ENCODE measurements around the gene COQ8B. TPM values are rescaled to one million over a fixed set of nuclear protein-coding genes. Genes with fewer than 3 reads are reported as not detected.

Gene COQ8B
- total and polyA plus RNA-seq, 2 of the 4 experiments (the other 2 are of a cell fraction): 14.9 to 23.2 TPM

DNA sequence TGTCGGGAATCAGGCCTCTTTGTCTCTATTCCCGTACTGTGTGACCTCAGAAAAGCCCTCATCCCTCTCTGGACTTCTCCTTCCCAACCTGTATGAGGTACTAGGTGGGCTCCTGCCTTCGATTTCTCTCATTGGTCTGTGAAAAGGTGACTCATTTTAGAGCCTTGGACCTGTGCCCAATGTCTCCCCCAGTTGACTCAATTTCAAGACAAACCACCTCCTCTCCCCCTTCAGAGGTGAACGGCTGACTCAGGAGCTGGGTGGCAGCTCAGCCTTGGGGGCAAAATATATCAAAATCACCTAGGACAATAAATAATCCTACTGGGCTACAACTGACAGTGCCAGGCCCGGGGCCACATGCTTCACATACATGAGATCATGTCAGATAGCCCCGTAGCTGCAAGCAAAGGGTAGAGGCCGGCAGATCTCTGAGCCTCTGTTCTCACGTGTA lies 630 bp downstream of the COQ8B start:
- peak overlapping the region; percentile 95 for H2BK120ac ChIP-seq (ENCODE audit: low read depth, low read length)
- intact Hi-C loops (cut with micrococcal nuclease) (loop anchor here (2.0 to 5.0 kb wide), 2 partner anchors 35 to 81 kb away; partner anchors contain the start of genes ACTMAP, EGLN2 and SNRPA), in situ Hi-C loops (cut with MboI; ENCODE audit: low sequenced_read_pairs) (no loop called here), dilution Hi-C loops (cut with HindIII; ENCODE audit: low sequenced_read_pairs, unreplicated experiment) (no loop called here)
- DNase-seq (peak; percentile 95), ATAC-seq (ENCODE audit: low read depth) (no peak)
- peak overlapping the region; percentile 86 for H3K4me3 ChIP-seq (ENCODE audit: insufficient read depth, low read depth, low read length)
- H2BK5ac ChIP-seq (ENCODE audit: low read depth, low read length, poor library complexity, severe bottlenecking): peak overlapping the region; percentile 79
- peak overlapping the region; percentile 90 for H2AFZ ChIP-seq (replicated peaks; ENCODE audit: low read length, poor library complexity)
- peak overlapping the region; percentile 86 for H3K4me2 ChIP-seq (ENCODE audit: low read depth, low read length)
- peaks cover 16% of the 10 kb centered on the region; the same call in 1 of the 2 replicates for H4K20me1 ChIP-seq (ENCODE audit: insufficient read depth, low read length)
- peak overlapping the region; percentile 60 for H3K18ac ChIP-seq (ENCODE audit: low read depth, low read length)
- peak overlapping the region; percentile 86 for H3K56ac ChIP-seq (ENCODE audit: extremely low read depth, insufficient read depth, low read length)
- H3K4ac ChIP-seq (ENCODE audit: low read depth, low read length): peak overlapping the region; percentile 94
- no peaks in the 10 kb centered on the region for H3K27me3 ChIP-seq (ENCODE audit: control insufficient read depth, insufficient read depth, low read length)
- H2BK15ac ChIP-seq (ENCODE audit: low read depth, low read length): peak overlapping the region; percentile 52
- H3K9me3 ChIP-seq (ENCODE audit: control insufficient read depth, insufficient read depth, low read length): no peaks in the 10 kb centered on the region
- peak overlapping the region; percentile 71 for H4K91ac ChIP-seq (ENCODE audit: insufficient read depth, low read depth, low read length)
- H3K27ac ChIP-seq (ENCODE audit: insufficient read depth, low read length): peak overlapping the region; percentile 76
- H3K23ac ChIP-seq (ENCODE audit: low read depth, low read length): peak overlapping the region; percentile 85
- H2AK9ac ChIP-seq (replicated peaks; ENCODE audit: low read depth, low read length, poor library complexity): peak overlapping the region; percentile 90
- peaks cover 7% of the 10 kb centered on the region; the same call in 1 of the 2 replicates for H3K36me3 ChIP-seq (ENCODE audit: control insufficient read depth, insufficient read depth, low read length)
- peak overlapping the region; percentile 55 to 77 for H4K8ac ChIP-seq (ENCODE audit: low read depth in 2 of 2, low read length in 2 of 2)
- peak overlapping the region; percentile 60 for H2AK5ac ChIP-seq (ENCODE audit: low read depth, low read length)
- H3K9me1 ChIP-seq (ENCODE audit: insufficient read depth, low read length): peaks cover 9% of the 10 kb centered on the region; the same call in 1 of the 2 replicates
- WGBS, 2 experiments (ENCODE audit: extremely low coverage in 2 of 2, insufficient read length in 1 of 2): 0% methylated on average over 3 of the region's 8 CpGs; no CpG with 5 or more reads in 1 of the 2 experiments
- H4K5ac ChIP-seq (ENCODE audit: low read depth, low read length): peak overlapping the region; percentile 19
- H3K9ac ChIP-seq (ENCODE audit: low read depth, low read length): peak overlapping the region; percentile 70
- H3K14ac ChIP-seq (replicated peaks; ENCODE audit: low read depth, low read length): peak overlapping the region; percentile 55
- CTCF ChIA-PET: no interaction called here
- H3K79me1 ChIP-seq (ENCODE audit: low read depth in 1 of 2, low read length in 2 of 2): peaks cover 14 to 61% of the 10 kb centered on the region in 2 experiments; a peak in 3 of 4 replicates
- POLR2A ChIA-PET (ENCODE audit: unreplicated experiment): no interaction called here
- peak overlapping the region; percentile 86 for H2BK20ac ChIP-seq (ENCODE audit: low read depth, low read length)
- peaks cover 9% of the 10 kb centered on the region for H3K4me1 ChIP-seq (ENCODE audit: control insufficient read depth, insufficient read depth, low read length)
- no TSS peak for BruUV-seq (replicated peaks)
- TF ChIP-seq RAD21 (IDR thresholded peaks at IDR 0.05; ENCODE audit: low read length) (no peak), FOS (IDR thresholded peaks at IDR 0.05; ENCODE audit: low read depth, low read length) (peak; percentile 5; the same call in 1 of the 2 replicates), BHLHE40 (IDR thresholded peaks at IDR 0.05; ENCODE audit: low read depth, low read length) (0 out of 2 replicates have a peak, but pooled peaks have one; percentile 25), USF2 (IDR thresholded peaks at IDR 0.05; ENCODE audit: low read depth, low read length) (no peak), MXI1 (IDR thresholded peaks at IDR 0.05; ENCODE audit: borderline replicate concordance, low read depth, low read length) (no peak), CEBPB (IDR thresholded peaks at IDR 0.05; ENCODE audit: low read depth, low read length) (peak; percentile 0; the same call in 1 of the 2 replicates), RFX5 (IDR thresholded peaks at IDR 0.05; ENCODE audit: low read depth, low read length) (0 out of 2 replicates have a peak, but pooled peaks have one; percentile 8), RCOR1 (IDR thresholded peaks at IDR 0.05; ENCODE audit: insufficient replicate concordance, low read length) (peak; percentile 6), POLR2A (IDR thresholded peaks at IDR 0.05; ENCODE audit: low read depth, low read length) (peak; percentile 65), MAZ (IDR thresholded peaks at IDR 0.05; ENCODE audit: borderline replicate concordance, low read depth, low read length) (no peak), CHD1 (IDR thresholded peaks at IDR 0.05; ENCODE audit: low read depth, low read length) (no peak), MAFK (IDR thresholded peaks at IDR 0.05; ENCODE audit: low read depth, low read length) (peak; percentile 46), NFE2L2 (IDR thresholded peaks at IDR 0.05; ENCODE audit: low read depth, low read length) (no peak)
- TF ChIP-seq, protein P1, sequence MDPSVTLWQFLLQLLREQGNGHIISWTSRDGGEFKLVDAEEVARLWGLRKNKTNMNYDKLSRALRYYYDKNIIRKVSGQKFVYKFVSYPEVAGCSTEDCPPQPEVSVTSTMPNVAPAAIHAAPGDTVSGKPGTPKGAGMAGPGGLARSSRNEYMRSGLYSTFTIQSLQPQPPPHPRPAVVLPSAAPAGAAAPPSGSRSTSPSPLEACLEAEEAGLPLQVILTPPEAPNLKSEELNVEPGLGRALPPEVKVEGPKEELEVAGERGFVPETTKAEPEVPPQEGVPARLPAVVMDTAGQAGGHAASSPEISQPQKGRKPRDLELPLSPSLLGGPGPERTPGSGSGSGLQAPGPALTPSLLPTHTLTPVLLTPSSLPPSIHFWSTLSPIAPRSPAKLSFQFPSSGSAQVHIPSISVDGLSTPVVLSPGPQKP (IDR thresholded peaks at IDR 0.05; ENCODE audit: borderline replicate concordance, low read depth, low read length): no peak
- TF ChIP-seq, protein P2, sequence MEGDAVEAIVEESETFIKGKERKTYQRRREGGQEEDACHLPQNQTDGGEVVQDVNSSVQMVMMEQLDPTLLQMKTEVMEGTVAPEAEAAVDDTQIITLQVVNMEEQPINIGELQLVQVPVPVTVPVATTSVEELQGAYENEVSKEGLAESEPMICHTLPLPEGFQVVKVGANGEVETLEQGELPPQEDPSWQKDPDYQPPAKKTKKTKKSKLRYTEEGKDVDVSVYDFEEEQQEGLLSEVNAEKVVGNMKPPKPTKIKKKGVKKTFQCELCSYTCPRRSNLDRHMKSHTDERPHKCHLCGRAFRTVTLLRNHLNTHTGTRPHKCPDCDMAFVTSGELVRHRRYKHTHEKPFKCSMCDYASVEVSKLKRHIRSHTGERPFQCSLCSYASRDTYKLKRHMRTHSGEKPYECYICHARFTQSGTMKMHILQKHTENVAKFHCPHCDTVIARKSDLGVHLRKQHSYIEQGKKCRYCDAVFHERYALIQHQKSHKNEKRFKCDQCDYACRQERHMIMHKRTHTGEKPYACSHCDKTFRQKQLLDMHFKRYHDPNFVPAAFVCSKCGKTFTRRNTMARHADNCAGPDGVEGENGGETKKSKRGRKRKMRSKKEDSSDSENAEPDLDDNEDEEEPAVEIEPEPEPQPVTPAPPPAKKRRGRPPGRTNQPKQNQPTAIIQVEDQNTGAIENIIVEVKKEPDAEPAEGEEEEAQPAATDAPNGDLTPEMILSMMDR (conservative IDR thresholded peaks at IDR 0.05; ENCODE audit: low read depth, low read length): no peak

Data from IMR-90 (cell line).